Sigmoid colon (tissue), 4 donors: Measurements from ENCODE around the gene MYO15B.

Source experiments
- EP300 ChIP-seq, 4 donors: sonication (generic); formaldehyde crosslinking; IDR thresholded peaks; one replicate each; pipeline ENCODE4 v1.6.1; 2017; ENCODE audit warnings: antibody characterized with exemption in 4 of 4
- POLR2A ChIP-seq, 2 donors: fragments of 450-650 bp; IDR thresholded peaks; one replicate each; pipeline ENCODE4 v1.6.1; 2016; ENCODE audit warnings: antibody characterized with exemption in 2 of 2, mild to moderate bottlenecking in 2 of 2, moderate library complexity in 2 of 2
- TF ChIP-seq, protein P1 (sequence below), 4 experiments: fragments of 450-650 bp in 3 of 4; fragments of 200-600 bp in 1 of 4; IDR thresholded peaks; one replicate each; pipeline ENCODE4 v1.5.1; 2016 to 2019; ENCODE audit warnings: antibody characterized with exemption in 4 of 4, mild to moderate bottlenecking in 3 of 4, moderate library complexity in 2 of 4

DNA sequence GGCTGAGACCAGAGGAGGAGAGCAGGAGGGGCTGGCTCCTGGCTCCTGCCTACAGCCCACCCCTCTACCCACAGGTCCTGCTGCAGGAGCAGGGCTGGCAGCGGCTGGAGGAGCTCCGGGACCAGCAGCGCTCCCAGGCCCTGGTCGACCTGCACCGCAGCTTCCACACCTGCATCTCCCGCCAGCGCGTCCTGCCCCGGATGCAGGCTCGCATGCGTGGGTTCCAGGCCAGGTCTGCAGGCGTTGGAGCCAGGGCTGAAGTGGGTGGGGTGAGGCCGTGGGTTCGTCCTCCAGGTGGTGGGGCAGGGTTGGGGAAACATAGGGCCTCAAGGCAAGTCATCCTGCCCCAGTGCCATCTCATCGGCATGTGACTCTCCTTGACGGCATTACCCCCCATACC is 18.2 kb downstream of the MYO15B start:
- TF ChIP-seq POLR2A (IDR thresholded peaks at IDR 0.05), result no peak
- TF ChIP-seq, protein P1, sequence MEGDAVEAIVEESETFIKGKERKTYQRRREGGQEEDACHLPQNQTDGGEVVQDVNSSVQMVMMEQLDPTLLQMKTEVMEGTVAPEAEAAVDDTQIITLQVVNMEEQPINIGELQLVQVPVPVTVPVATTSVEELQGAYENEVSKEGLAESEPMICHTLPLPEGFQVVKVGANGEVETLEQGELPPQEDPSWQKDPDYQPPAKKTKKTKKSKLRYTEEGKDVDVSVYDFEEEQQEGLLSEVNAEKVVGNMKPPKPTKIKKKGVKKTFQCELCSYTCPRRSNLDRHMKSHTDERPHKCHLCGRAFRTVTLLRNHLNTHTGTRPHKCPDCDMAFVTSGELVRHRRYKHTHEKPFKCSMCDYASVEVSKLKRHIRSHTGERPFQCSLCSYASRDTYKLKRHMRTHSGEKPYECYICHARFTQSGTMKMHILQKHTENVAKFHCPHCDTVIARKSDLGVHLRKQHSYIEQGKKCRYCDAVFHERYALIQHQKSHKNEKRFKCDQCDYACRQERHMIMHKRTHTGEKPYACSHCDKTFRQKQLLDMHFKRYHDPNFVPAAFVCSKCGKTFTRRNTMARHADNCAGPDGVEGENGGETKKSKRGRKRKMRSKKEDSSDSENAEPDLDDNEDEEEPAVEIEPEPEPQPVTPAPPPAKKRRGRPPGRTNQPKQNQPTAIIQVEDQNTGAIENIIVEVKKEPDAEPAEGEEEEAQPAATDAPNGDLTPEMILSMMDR (IDR thresholded peaks at IDR 0.05), result no peak
- no peak for TF ChIP-seq EP300 (IDR thresholded peaks at IDR 0.05)
